ENCODE measurements around the gene ERFL. TPM values are rescaled to one million over a fixed set of nuclear protein-coding genes. Genes with fewer than 3 reads are reported as not detected.

Gene ERFL
- total and polyA plus RNA-seq, 2 of the 8 experiments (the other 6 are each of a cell fraction or from before 2014, with no cell fraction given), result 0.12 TPM; not detected in 1

GRCh38 chr19:41895745-41896580 lies 32.3 kb downstream of the ERFL start:
- H3K14ac ChIP-seq (ENCODE audit: insufficient read length), result no peak overlapping the region
- no peak for FAIRE-seq
- H2BK5ac ChIP-seq (ENCODE audit: low read depth, low read length), result no peak overlapping the region
- H3K56ac ChIP-seq (replicated peaks; ENCODE audit: insufficient read length, low read depth, low read length), result no peak overlapping the region
- H2AFZ ChIP-seq (ENCODE audit: low read length), result no peak overlapping the region
- H3K4me3 ChIP-seq (ENCODE audit: extremely low read depth in 1 of 4, insufficient read depth in 2 of 4, low read depth in 3 of 4, low read length in 4 of 4), result no peak overlapping the region
- H2AK5ac ChIP-seq (ENCODE audit: low read depth, low read length), result peak overlapping the region; percentile 39; the same call in 1 of the 2 replicates
- CTCF ChIA-PET (ENCODE audit: partially characterized antibody), result interaction anchor here (0.5 to 2.5 kb wide), 14 partner anchors 9 to 685 kb away, joined by 3 to 15 read pairs (median 5); no protein-coding TSS in a partner anchor
- DNase-seq (ENCODE audit: low read depth in 1 of 2, low spot score in 2 of 2), result no peak
- peaks cover 0 to 4% (median 2%) of the 10 kb centered on the region in 4 experiments; a peak in 3 of 8 replicates for H3K36me3 ChIP-seq (ENCODE audit: control insufficient read depth in 2 of 4, insufficient read depth in 4 of 4, low read length in 3 of 4)
- H4K8ac ChIP-seq (ENCODE audit: extremely low read depth, insufficient read depth, low read length), result peak overlapping the region; percentile 14; the same call in 1 of the 2 replicates
- POLR2A ChIA-PET (ENCODE audit: partially characterized antibody), result interaction anchor here (0.7 to 3.3 kb wide), 13 partner anchors 9 to 45 kb away, joined by 3 to 14 read pairs (median 4); partner anchors contain the start of gene RPS19
- no peak overlapping the region for H3K27ac ChIP-seq (ENCODE audit: low read depth, low read length)
- no peak overlapping the region for H2BK120ac ChIP-seq (replicated peaks; ENCODE audit: low read depth, low read length)
- no peak overlapping the region for H3K18ac ChIP-seq (ENCODE audit: extremely low read depth, low read length)
- H3K23me2 ChIP-seq (ENCODE audit: low read depth, low read length), result no peaks in the 10 kb centered on the region
- no peaks in the 10 kb centered on the region for H3K27me3 ChIP-seq (replicated peaks in 1 of 4; ENCODE audit: control insufficient read depth in 3 of 4, extremely low read depth in 1 of 4, insufficient read depth in 3 of 4, low read length in 3 of 4)
- H3K4ac ChIP-seq (replicated peaks; ENCODE audit: insufficient read length, low read depth, low read length), result no peak overlapping the region
- no peaks in the 10 kb centered on the region for H3K79me2 ChIP-seq (ENCODE audit: control insufficient read depth in 1 of 2, insufficient read depth in 2 of 2, low read length in 2 of 2)
- H3K4me2 ChIP-seq (ENCODE audit: insufficient read depth in 1 of 2, low read depth in 2 of 2, low read length in 2 of 2), result no peak overlapping the region
- H3K4me1 ChIP-seq (replicated peaks in 1 of 4; ENCODE audit: control insufficient read depth in 3 of 4, insufficient read depth in 4 of 4, low read length in 3 of 4), result peaks cover 0 to 5% (median 1%) of the 10 kb centered on the region in 4 experiments; a peak in 1 of 7 replicates
- TF ChIP-seq NRF1 (IDR thresholded peaks at IDR 0.05; ENCODE audit: low read depth, low read length) (no peak), TCF12 (IDR thresholded peaks at IDR 0.05; ENCODE audit: low read depth, low read length) (no peak), POLR2AphosphoS5 (IDR thresholded peaks at IDR 0.05; ENCODE audit: low read depth, low read length) (no peak), POU5F1 (IDR thresholded peaks at IDR 0.05; ENCODE audit: low read depth, low read length) (no peak), RAD21 (IDR thresholded peaks at IDR 0.05 in 1 of 2, conservative IDR thresholded peaks at IDR 0.05 in 1 of 2; ENCODE audit: low read depth in 2 of 2, low read length in 2 of 2) (peak in 1 of 2 experiments; percentile 9; a peak in 1 of 4 replicates)
- TF ChIP-seq, protein P1, sequence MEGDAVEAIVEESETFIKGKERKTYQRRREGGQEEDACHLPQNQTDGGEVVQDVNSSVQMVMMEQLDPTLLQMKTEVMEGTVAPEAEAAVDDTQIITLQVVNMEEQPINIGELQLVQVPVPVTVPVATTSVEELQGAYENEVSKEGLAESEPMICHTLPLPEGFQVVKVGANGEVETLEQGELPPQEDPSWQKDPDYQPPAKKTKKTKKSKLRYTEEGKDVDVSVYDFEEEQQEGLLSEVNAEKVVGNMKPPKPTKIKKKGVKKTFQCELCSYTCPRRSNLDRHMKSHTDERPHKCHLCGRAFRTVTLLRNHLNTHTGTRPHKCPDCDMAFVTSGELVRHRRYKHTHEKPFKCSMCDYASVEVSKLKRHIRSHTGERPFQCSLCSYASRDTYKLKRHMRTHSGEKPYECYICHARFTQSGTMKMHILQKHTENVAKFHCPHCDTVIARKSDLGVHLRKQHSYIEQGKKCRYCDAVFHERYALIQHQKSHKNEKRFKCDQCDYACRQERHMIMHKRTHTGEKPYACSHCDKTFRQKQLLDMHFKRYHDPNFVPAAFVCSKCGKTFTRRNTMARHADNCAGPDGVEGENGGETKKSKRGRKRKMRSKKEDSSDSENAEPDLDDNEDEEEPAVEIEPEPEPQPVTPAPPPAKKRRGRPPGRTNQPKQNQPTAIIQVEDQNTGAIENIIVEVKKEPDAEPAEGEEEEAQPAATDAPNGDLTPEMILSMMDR (IDR thresholded peaks at IDR 0.05; ENCODE audit: control extremely low read depth in 1 of 3, insufficient read depth in 1 of 3, low read depth in 1 of 3, low read length in 3 of 3), result peak; percentile 32 to 65 (median 64)
- no peak overlapping the region for H4K91ac ChIP-seq (replicated peaks; ENCODE audit: insufficient read length, low read length)
- H3K23ac ChIP-seq (ENCODE audit: insufficient read length), result no peak overlapping the region
- no peaks in the 10 kb centered on the region for H3K79me1 ChIP-seq (ENCODE audit: low read depth, low read length)
- H2BK20ac ChIP-seq (ENCODE audit: low read length), result peak overlapping the region; percentile 32; the same call in 1 of the 2 replicates
- WGBS, 2 experiments (ENCODE audit: extremely low coverage in 1 of 2, insufficient coverage in 1 of 2, insufficient read length in 1 of 2, insufficient replicate concordance in 2 of 2, low coverage in 1 of 2, low lambda C conversion rate in 2 of 2, missing lambda C conversion rate in 1 of 2), result 83% methylated on average over 19 of the region's 19 CpGs; no CpG with 5 or more reads in 1 of the 2 experiments
- H2BK15ac ChIP-seq (ENCODE audit: low read length), result no peak overlapping the region
- no peaks in the 10 kb centered on the region for H3K9me3 ChIP-seq (ENCODE audit: insufficient read depth in 2 of 2, low read depth in 1 of 2, low read length in 1 of 2)
- H2BK12ac ChIP-seq (ENCODE audit: low read depth, low read length), result no peak overlapping the region
- H3K9ac ChIP-seq (replicated peaks in 1 of 4; ENCODE audit: extremely low read depth in 1 of 4, low read depth in 3 of 4, low read length in 3 of 4), result no peak overlapping the region
- no peak overlapping the region for H4K5ac ChIP-seq (ENCODE audit: insufficient read length, low read depth, low read length)
- H4K20me1 ChIP-seq (replicated peaks in 1 of 2; ENCODE audit: control insufficient read depth in 1 of 2, insufficient read depth in 2 of 2, low read length in 2 of 2), result peaks cover 0 to 3% of the 10 kb centered on the region in 2 experiments

Measured in H1 (cell line).